GM12878 (cell line): ENCODE measurements around the gene NAA10. TPM values are rescaled to one million over a fixed set of nuclear protein-coding genes. Genes with fewer than 3 reads are reported as not detected.

Experiments used
- ATAC-seq: fragments of 200-7000 bp; cut with Tn5 transposase; 3 replicates; pipeline ENCODE4 v1.9.1; 2020; ENCODE audit warnings: mild to moderate bottlenecking, moderate library complexity
- BruUV-seq: library from RNA; stranded (reverse); fragments of 400-500 nt; replicated peaks from 2 replicates; lab custom pipeline; 2021; lab: Mats Ljungman, UMichigan
- CTCF ChIA-PET: fragments of 300-600 bp; sonication (Branson Sonifier 250); formaldehyde crosslinking; extraction: SDS; loops from one replicate; lab custom pipeline; 2021; ENCODE audit warnings: inconsistent platforms; lab: Yijun Ruan, JAX
- POLR2A ChIA-PET: fragments of 350-600 bp; formaldehyde crosslinking; extraction: SDS; loops from one replicate; lab custom pipeline; 2021; ENCODE audit warnings: inconsistent platforms; lab: Charles Lee
- RAD21 ChIA-PET: fragments of 300-600 bp; sonication (Branson Sonifier 250); formaldehyde crosslinking; loops from one replicate; lab custom pipeline; 2023; ENCODE audit warnings: antibody characterized with exemption; ENCODE audit not compliant: unreplicated experiment; lab: Charles Lee
- SMC1A ChIA-PET: fragments of 300-600 bp; sonication (Branson Sonifier 250); formaldehyde crosslinking; loops from one replicate; lab custom pipeline; 2023; ENCODE audit not compliant: unreplicated experiment, uncharacterized antibody; lab: Charles Lee
- DNase-seq: peaks from one replicate; pipeline ENCODE4 v3.0.0-alpha.2; 2011; ENCODE audit warnings: low read depth, low spot score
- FAIRE-seq: peaks from 3 replicates; lab custom pipeline; 2011; peaks lifted over from hg19 to GRCh38; lab: Jason Lieb, UNC
- H2AFZ ChIP-seq: 2 replicates; pipeline ENCODE4 v1.6.0; 2011; ENCODE audit warnings: low read depth, low read length, control low read depth; ENCODE audit not compliant: control insufficient read depth
- H3K27ac ChIP-seq: 2 replicates; pipeline ENCODE4 v1.5.1; 2011; ENCODE audit warnings: control low read depth; ENCODE audit not compliant: control insufficient read depth, insufficient read depth
- H3K27me3 ChIP-seq, 2 experiments: replicated peaks in 1 of 2; 2 replicates each; pipeline versions ENCODE4 v1.6.0 to v1.6.1; 2011; ENCODE audit warnings: low read length in 1 of 2; ENCODE audit not compliant: control insufficient read depth in 2 of 2, insufficient read depth in 2 of 2
- H3K36me3 ChIP-seq, 2 experiments: 2 replicates each; pipeline ENCODE4 v1.5.1; 2011; ENCODE audit warnings: low read length in 1 of 2; ENCODE audit not compliant: control insufficient read depth in 2 of 2, insufficient read depth in 2 of 2
- H3K4me1 ChIP-seq: 2 replicates; pipeline ENCODE4 v1.6.1; 2011; ENCODE audit warnings: mild to moderate bottlenecking, low read length, moderate library complexity, mixed read lengths; ENCODE audit not compliant: control insufficient read depth, insufficient read depth
- H3K4me2 ChIP-seq: 2 replicates; pipeline ENCODE4 v1.6.0; 2011; ENCODE audit warnings: control low read depth; ENCODE audit not compliant: control insufficient read depth, insufficient read depth
- H3K4me3 ChIP-seq: fragments of 200-600 bp; sonication (generic); 2 replicates; pipeline ENCODE4 v1.5.1; 2016
- H3K79me2 ChIP-seq: 2 replicates; pipeline ENCODE4 v1.6.0; 2011; ENCODE audit warnings: low read length; ENCODE audit not compliant: control insufficient read depth, insufficient read depth
- H3K9ac ChIP-seq: 2 replicates; pipeline ENCODE4 v1.8.0; 2011; ENCODE audit warnings: low read length, control low read depth, mixed read lengths; ENCODE audit not compliant: control insufficient read depth, insufficient read depth
- H3K9me3 ChIP-seq: replicated peaks from 3 replicates; pipeline ENCODE4 v1.5.1; 2011; ENCODE audit warnings: mild to moderate bottlenecking, low read length; ENCODE audit not compliant: control insufficient read depth, insufficient read depth
- H4K20me1 ChIP-seq: 2 replicates; pipeline ENCODE4 v1.6.0; 2011; ENCODE audit not compliant: control insufficient read depth, insufficient read depth
- BHLHE40 ChIP-seq, 2 experiments: fragments of 450-650 bp in 1 of 2; IDR thresholded peaks; 2 replicates each; pipeline ENCODE4 v1.6.1; 2011 to 2017; ENCODE audit warnings: low read depth in 2 of 2, borderline replicate concordance in 1 of 2, improper control_type of control experiment in 1 of 2, low read length in 1 of 2, mild to moderate bottlenecking in 1 of 2
- CUX1 ChIP-seq: IDR thresholded peaks from 2 replicates; pipeline ENCODE4 v1.6.1; 2012; ENCODE audit warnings: improper control_type of control experiment, low read depth, low read length; ENCODE audit not compliant: insufficient replicate concordance
- DPF2 ChIP-seq: fragments of 450-650 bp; IDR thresholded peaks from 2 replicates; pipeline ENCODE4 v1.6.1; 2017; ENCODE audit warnings: mild to moderate bottlenecking
- KAT2A ChIP-seq: conservative IDR thresholded peaks from 2 replicates; pipeline ENCODE4 v1.6.1; 2011; ENCODE audit warnings: low read depth, low read length; ENCODE audit not compliant: control insufficient read depth
- NFYB ChIP-seq: IDR thresholded peaks from 2 replicates; pipeline ENCODE4 v1.6.1; 2011; ENCODE audit warnings: low read depth, mild to moderate bottlenecking, low read length, improper control_type of control experiment, moderate library complexity; ENCODE audit not compliant: insufficient read depth
- NRF1 ChIP-seq: conservative IDR thresholded peaks from 2 replicates; pipeline ENCODE4 v1.6.1; 2011; ENCODE audit warnings: mild to moderate bottlenecking, low read depth, low read length, improper control_type of control experiment
- RAD21 ChIP-seq: IDR thresholded peaks from 2 replicates; pipeline ENCODE4 v1.6.1; 2011; ENCODE audit warnings: mild to moderate bottlenecking, low read depth, low read length, moderate library complexity; ENCODE audit not compliant: insufficient read depth
- RUNX3 ChIP-seq: IDR thresholded peaks from 2 replicates; pipeline ENCODE4 v1.6.1; 2012; ENCODE audit warnings: low read length, inconsistent platforms
- SIX5 ChIP-seq: IDR thresholded peaks from 2 replicates; pipeline ENCODE4 v1.6.1; 2011; ENCODE audit warnings: mild to moderate bottlenecking, low read depth, low read length, moderate library complexity; ENCODE audit not compliant: severe bottlenecking
- SMARCA5 ChIP-seq: fragments of 450-650 bp; IDR thresholded peaks from 2 replicates; pipeline ENCODE4 v1.6.1; 2017; ENCODE audit warnings: mild to moderate bottlenecking
- SUPT20H ChIP-seq: IDR thresholded peaks from 2 replicates; pipeline ENCODE4 v1.6.1; 2011; ENCODE audit warnings: low read depth, mild to moderate bottlenecking, low read length, moderate library complexity, borderline replicate concordance; ENCODE audit not compliant: control insufficient read depth
- TCF12 ChIP-seq: IDR thresholded peaks from 2 replicates; pipeline ENCODE4 v1.6.1; 2011; ENCODE audit warnings: low read depth, mild to moderate bottlenecking, low read length
- TCF7 ChIP-seq: IDR thresholded peaks from 2 replicates; pipeline ENCODE4 v1.6.1; 2014; ENCODE audit warnings: antibody characterized with exemption, borderline replicate concordance
- ZBTB11 ChIP-seq: fragments of 450-650 bp; formaldehyde crosslinking; IDR thresholded peaks from 2 replicates; pipeline ENCODE4 v1.5.0; 2022; ENCODE audit warnings: mild to moderate bottlenecking, missing genetic modification characterization
- ZNF622 ChIP-seq: fragments of 450-650 bp; IDR thresholded peaks from 2 replicates; pipeline ENCODE4 v1.6.1; 2017; ENCODE audit warnings: mild to moderate bottlenecking, inconsistent platforms
- ZSCAN29 ChIP-seq: fragments of 450-650 bp; IDR thresholded peaks from 2 replicates; pipeline ENCODE4 v1.6.1; 2017; ENCODE audit warnings: mild to moderate bottlenecking, moderate library complexity
- WGBS: methylation state at CpG from one replicate; pipeline ENCODE4 v1.1.6; 2016; ENCODE audit warnings: low lambda C conversion rate; ENCODE audit not compliant: insufficient replicate concordance, insufficient coverage; ENCODE audit errors: missing lambda C conversion rate; 5-methylcytosine and 5-hydroxymethylcytosine counted together
- in situ Hi-C: fragments of 300-500 bp; cut with MboI; formaldehyde crosslinking; loops from 9 replicates; pipeline ENCODE4 v1.14.3; 2018; ENCODE audit warnings: mixed read lengths
- intact Hi-C: fragments of 100-400 bp; cut with micrococcal nuclease; formaldehyde crosslinking; loops from one replicate; pipeline ENCODE4 v1.14.2; 2022; ENCODE audit not compliant: unreplicated experiment
- polyA plus RNA-seq, 11 experiments: library from polyadenylated mRNA; depleted of rRNA in 4 of 11; unstranded in 6 of 11; stranded (reverse) in 5 of 11; fragments of >200 nt; fragmentation: Nextera tagmentation in 4 of 11; fragmentation: Illumina TruSeq in 1 of 11; extraction: Ambion mirVana in 4 of 11; extraction: Trizol in 1 of 11; gene quantifications; 1 replicate in 1 of 11; 2 replicates in 10 of 11; pipeline versions ENCODE4 v1.2.1 to v1.2.3, GENCODE V29; 2011 to 2016; ENCODE audit warnings: inconsistent platforms in 2 of 11, missing spikeins in 2 of 11, low read depth in 1 of 11
- total RNA-seq, 4 experiments: library from RNA; depleted of rRNA in 3 of 4; stranded (reverse); fragments of >200 nt in 3 of 4; fragmentation: Illumina TruSeq in 1 of 4; extraction: Trizol in 1 of 4; gene quantifications; 2 replicates each; pipeline versions ENCODE4 v1.2.1 to v1.2.3, GENCODE V29; 2013 to 2021

The NAA10 gene
- total and polyA plus RNA-seq, 10 of the 15 experiments (the other 5 are each of a cell fraction or from before 2014, with no cell fraction given): 7.9 to 212 (median 98.9) TPM

- no peak for FAIRE-seq
- no TSS peak for BruUV-seq
- TF ChIP-seq TCF12 (peak; percentile 9; the same call in 1 of the 2 replicates), ZNF622 (no peak), KAT2A (no peak), TCF7 (no peak), SIX5 (peak; percentile 49), DPF2 (no peak; the same call in 1 of the 2 replicates), RUNX3 (no peak; the same call in 1 of the 2 replicates), ZBTB11 (CRISPR knock-in tag) (peak; percentile 75), SUPT20H (no peak), CUX1 (no peak), NFYB (no peak), BHLHE40 (IDR thresholded peaks at IDR 0.05; ENCODE audit: borderline replicate concordance in 1 of 2, low read depth in 2 of 2, low read length in 1 of 2) (0 out of 4 replicates have a peak, but pooled peaks of 1 of the 2 experiments have one; percentile 9), ZSCAN29 (no peak), RAD21 (no peak), NRF1 (no peak), SMARCA5 (no peak)
Observed at GRCh38 chrX:153971124-153971449, 36.2 kb upstream of the NAA10 start.

More at GRCh38 chrX:153971124-153971449, 36.2 kb upstream of the NAA10 start:
- H3K27me3 ChIP-seq: no peaks in the 10 kb centered on the region
- no peaks in the 10 kb centered on the region; a peak in 1 of 4 replicates for H3K36me3 ChIP-seq
- no peaks in the 10 kb centered on the region for H3K9me3 ChIP-seq
- ChIA-PET RAD21 (interaction anchor here (1.1 to 6.4 kb wide), 6 partner anchors 10 to 50 kb away, joined by 3 to 48 read pairs (median 7); partner anchors contain the start of gene ARHGAP4), SMC1A (interaction anchor here (0.8 to 1.6 kb wide), 5 partner anchors 9 to 49 kb away, joined by 3 to 4 read pairs (median 3); no protein-coding TSS in a partner anchor), POLR2A (interaction anchor here (0.5 to 7.9 kb wide), 10 partner anchors 10 to 49 kb away, joined by 3 to 68 read pairs (median 8); partner anchors contain the start of genes ARHGAP4 and IRAK1), CTCF (interaction anchor here (1.1 to 5.9 kb wide), 5 partner anchors 14 to 567 kb away, joined by 3 to 35 read pairs (median 6); no protein-coding TSS in a partner anchor)
- DNase-seq (peak; percentile 65), ATAC-seq (peak; percentile 77)
- intact Hi-C loops: loop anchor here (2.0 to 5.0 kb wide), 2 partner anchors 44 to 126 kb away; partner anchors contain the start of genes ARHGAP4 and MECP2
- H3K79me2 ChIP-seq: peaks cover 67% of the 10 kb centered on the region
- peak overlapping the region; percentile 99 for H3K27ac ChIP-seq
- no peaks in the 10 kb centered on the region for H4K20me1 ChIP-seq
- peaks cover 19% of the 10 kb centered on the region for H3K4me1 ChIP-seq
- 2% methylated on average over 25 of the region's 34 CpGs for WGBS
- in situ Hi-C loops: no loop called here
- H3K4me2 ChIP-seq: peak overlapping the region; percentile 59; the same call in 1 of the 2 replicates
- H2AFZ ChIP-seq: peak overlapping the region; percentile 84
- peak overlapping the region; percentile 96 for H3K9ac ChIP-seq
- peak overlapping the region; percentile 95 for H3K4me3 ChIP-seq
